Neural cell (in vitro differentiated cells): ENCODE results near the gene RBMS3. TPM values are rescaled to one million over a fixed set of nuclear protein-coding genes. Genes with fewer than 3 reads are reported as not detected.

Experiments used
- H2AFZ ChIP-seq: fragments of 200-600, 300-800 bp; sonication (generic), shearing (Covaris generic); 2 replicates; pipeline ENCODE4 v1.6.0; 2014; ENCODE audit warnings: low read depth, mild to moderate bottlenecking, antibody characterized with exemption, low read length, moderate library complexity
- H3F3A ChIP-seq: fragments of 200-600 bp; shearing (Covaris generic); 2 replicates; pipeline ENCODE4 v1.6.1; 2016; ENCODE audit warnings: mild to moderate bottlenecking, moderate library complexity, mixed read lengths, antibody characterized with exemption, low read length; ENCODE audit not compliant: insufficient read depth, poor library complexity, severe bottlenecking
- H3K27ac ChIP-seq: fragments of 200-600, 300-800 bp; sonication (generic), shearing (Covaris generic); 2 replicates; pipeline ENCODE4 v1.5.1; 2014; ENCODE audit warnings: mild to moderate bottlenecking, low read length, moderate library complexity
- H3K27me3 ChIP-seq: fragments of 300-800, 200-600 bp; sonication (generic), shearing (Covaris generic); 2 replicates; pipeline ENCODE4 v1.6.0; 2014; ENCODE audit warnings: mild to moderate bottlenecking, low read depth, low read length, moderate library complexity; ENCODE audit not compliant: insufficient read depth
- H3K36me3 ChIP-seq: fragments of 300-800, 200-600 bp; sonication (generic), shearing (Covaris generic); 2 replicates; pipeline ENCODE4 v1.5.1; 2014; ENCODE audit warnings: mild to moderate bottlenecking, antibody characterized with exemption, low read length, moderate library complexity; ENCODE audit not compliant: insufficient read depth
- H3K4me2 ChIP-seq: fragments of 300-800, 200-600 bp; sonication (generic), shearing (Covaris generic); 2 replicates; pipeline ENCODE4 v1.6.0; 2014; ENCODE audit warnings: mild to moderate bottlenecking, low read length
- H3K4me3 ChIP-seq: fragments of 300-800, 200-600 bp; sonication (generic), shearing (Covaris generic); 2 replicates; pipeline ENCODE4 v1.5.1; 2014; ENCODE audit warnings: mild to moderate bottlenecking, low read length, moderate library complexity
- H3K79me2 ChIP-seq: fragments of 200-600 bp; shearing (Covaris generic); replicated peaks from 2 replicates; pipeline ENCODE4 v1.6.0; 2014; ENCODE audit warnings: mild to moderate bottlenecking, low read length, moderate library complexity; ENCODE audit not compliant: insufficient read depth
- H3K9ac ChIP-seq: fragments of 300-800, 200-600 bp; sonication (generic), shearing (Covaris generic); 2 replicates; pipeline ENCODE4 v1.6.1; 2016; ENCODE audit warnings: mild to moderate bottlenecking, low read length, mixed read lengths
- H3K9me2 ChIP-seq: fragments of 200-600 bp; shearing (Covaris generic); 2 replicates; pipeline ENCODE4 v1.6.1; 2016; ENCODE audit warnings: mild to moderate bottlenecking, low read length, mixed read lengths; ENCODE audit not compliant: insufficient read depth
- H3K9me3 ChIP-seq: fragments of 200-600, 300-800 bp; sonication (generic), shearing (Covaris generic); 2 replicates; pipeline ENCODE4 v1.6.1; 2016; ENCODE audit warnings: mild to moderate bottlenecking, mixed run types, low read length, moderate library complexity, mixed read lengths
- H4K20me1 ChIP-seq: fragments of 200-600 bp; shearing (Covaris generic); 2 replicates; pipeline ENCODE4 v1.6.1; 2016; ENCODE audit warnings: mild to moderate bottlenecking, mixed run types; ENCODE audit not compliant: insufficient read depth
- CTCF ChIP-seq: fragments of 450-650 bp; IDR thresholded peaks from 2 replicates; pipeline ENCODE4 v1.5.1; 2014; ENCODE audit warnings: antibody characterized with exemption, mild to moderate bottlenecking, moderate library complexity; ENCODE audit not compliant: poor library complexity, severe bottlenecking
- EP300 ChIP-seq: fragments of 450-650 bp; conservative IDR thresholded peaks from 2 replicates; pipeline ENCODE4 v1.6.1; 2014; ENCODE audit warnings: antibody characterized with exemption, mild to moderate bottlenecking, moderate library complexity; ENCODE audit not compliant: poor library complexity, severe bottlenecking
- EZH2 ChIP-seq: fragments of 200-600, 300-800 bp; shearing (Covaris generic), sonication (generic); IDR thresholded peaks from 2 replicates; pipeline ENCODE4 v1.6.1; 2014; ENCODE audit warnings: antibody characterized with exemption, low read length, borderline replicate concordance, mild to moderate bottlenecking; ENCODE audit not compliant: insufficient read depth, poor library complexity, severe bottlenecking
- MXI1 ChIP-seq: fragments of 450-650 bp; conservative IDR thresholded peaks from 2 replicates; pipeline ENCODE4 v1.6.1; 2014; ENCODE audit warnings: antibody characterized with exemption, mild to moderate bottlenecking; ENCODE audit not compliant: poor library complexity, severe bottlenecking
- POLR2AphosphoS5 ChIP-seq: IDR thresholded peaks from 2 replicates; pipeline ENCODE4 v1.6.1; 2012
- RAD21 ChIP-seq: fragments of 450-650 bp; conservative IDR thresholded peaks from 2 replicates; pipeline ENCODE4 v1.6.1; 2014; ENCODE audit warnings: antibody characterized with exemption, mild to moderate bottlenecking, moderate library complexity
- REST ChIP-seq: IDR thresholded peaks from 2 replicates; pipeline ENCODE4 v1.6.1; 2012; ENCODE audit warnings: borderline replicate concordance
- SMC3 ChIP-seq: fragments of 450-650 bp; conservative IDR thresholded peaks from 2 replicates; pipeline ENCODE4 v1.6.1; 2014; ENCODE audit warnings: antibody characterized with exemption, mild to moderate bottlenecking, moderate library complexity; ENCODE audit not compliant: poor library complexity
- TAF1 ChIP-seq: IDR thresholded peaks from 2 replicates; pipeline ENCODE4 v1.6.1; 2012; ENCODE audit warnings: low read depth
- polyA plus RNA-seq: library from polyadenylated mRNA; depleted of rRNA; stranded (reverse); fragments of >200 nt; gene quantifications from 2 replicates; pipeline ENCODE4 v1.2.3, GENCODE V29; 2014

RBMS3 gene
- polyA plus RNA-seq, 1 donor from 2014 or later = 0.53 TPM

GRCh38 chr3:29746163-29746760, 465.4 kb downstream of the RBMS3 start:
- H3K4me2 ChIP-seq = no peak overlapping the region
- H2AFZ ChIP-seq = no peak overlapping the region
- no peak overlapping the region for H3K4me3 ChIP-seq
- no peaks in the 10 kb centered on the region for H3K9me2 ChIP-seq
- H3K36me3 ChIP-seq = no peaks in the 10 kb centered on the region
- no peak overlapping the region for H3K27ac ChIP-seq
- H3K9ac ChIP-seq = no peak overlapping the region
- H3K27me3 ChIP-seq = no peaks in the 10 kb centered on the region
- no peaks in the 10 kb centered on the region for H4K20me1 ChIP-seq
- no peaks in the 10 kb centered on the region for H3K79me2 ChIP-seq
- no peaks in the 10 kb centered on the region for H3K9me3 ChIP-seq
- H3F3A ChIP-seq = no peaks in the 10 kb centered on the region
- TF ChIP-seq RAD21 = no peak
- no peak for TF ChIP-seq REST
- TF ChIP-seq TAF1 = no peak
- no peak for TF ChIP-seq POLR2AphosphoS5
- no peak for TF ChIP-seq MXI1
- no peak for TF ChIP-seq SMC3
- no peak for TF ChIP-seq CTCF

GRCh38 chr3:29747991-29748390, 467.1 kb downstream of the RBMS3 start:
- Histone ChIP-seq H3K9ac (no peak overlapping the region), H3K4me2 (no peak overlapping the region), H3K4me3 (no peak overlapping the region), H3K27ac (no peak overlapping the region), H3K36me3 (no peaks in the 10 kb centered on the region), H3K79me2 (no peaks in the 10 kb centered on the region), H2AFZ (no peak overlapping the region), H3F3A (no peaks in the 10 kb centered on the region), H3K27me3 (no peaks in the 10 kb centered on the region), H4K20me1 (no peaks in the 10 kb centered on the region), H3K9me3 (no peaks in the 10 kb centered on the region), H3K9me2 (no peaks in the 10 kb centered on the region)
- no peak for TF ChIP-seq CTCF
- TF ChIP-seq SMC3 = no peak
- no peak for TF ChIP-seq MXI1
- no peak for TF ChIP-seq REST
- TF ChIP-seq TAF1 = no peak
- no peak for TF ChIP-seq RAD21
- TF ChIP-seq EP300 = no peak
- TF ChIP-seq EZH2 = no peak
- no peak for TF ChIP-seq POLR2AphosphoS5
